Suprapubic skin (tissue), 4 donors: Measurements from ENCODE around the gene ZKSCAN4. TPM values are rescaled to one million over a fixed set of nuclear protein-coding genes. Genes with fewer than 3 reads are reported as not detected.

Experiments used
- DNase-seq, 2 donors: peaks; one replicate each; pipeline ENCODE4 v3.0.0-alpha.2; 2019; ENCODE audit warnings: low spot score in 2 of 2
- H3K27ac ChIP-seq: fragments of 200-600 bp; sonication (generic); one replicate; pipeline ENCODE4 v1.5.1; 2019
- H3K27me3 ChIP-seq: fragments of 200-600 bp; sonication (generic); one replicate; pipeline ENCODE4 v1.5.1; 2019
- H3K36me3 ChIP-seq: fragments of 200-600 bp; sonication (generic); one replicate; pipeline ENCODE4 v1.5.1; 2019
- H3K4me1 ChIP-seq: fragments of 200-600 bp; sonication (generic); one replicate; pipeline ENCODE4 v1.5.1; 2019
- H3K4me3 ChIP-seq: fragments of 200-600 bp; sonication (generic); one replicate; pipeline ENCODE4 v1.5.1; 2019; ENCODE audit warnings: mild to moderate bottlenecking
- H3K9me3 ChIP-seq: fragments of 200-600 bp; sonication (generic); one replicate; pipeline ENCODE4 v1.5.1; 2019
- CTCF ChIP-seq, 2 donors: fragments of 200-600 bp in 1 of 2; fragments of 450-650 bp in 1 of 2; sonication (generic) in 1 of 2; IDR thresholded peaks; one replicate each; pipeline ENCODE4 v1.5.1; 2016 to 2019; ENCODE audit warnings: antibody characterized with exemption in 2 of 2, mild to moderate bottlenecking in 1 of 2, moderate library complexity in 1 of 2
- EP300 ChIP-seq: sonication (generic); formaldehyde crosslinking; IDR thresholded peaks from one replicate; pipeline ENCODE4 v1.6.1; 2017; ENCODE audit warnings: antibody characterized with exemption
- POLR2A ChIP-seq, 2 donors: fragments of 450-650 bp; IDR thresholded peaks; one replicate each; pipeline ENCODE4 v1.6.1; 2017; ENCODE audit warnings: antibody characterized with exemption in 2 of 2, mild to moderate bottlenecking in 2 of 2, moderate library complexity in 2 of 2
- POLR2AphosphoS5 ChIP-seq, 3 donors: sonication (generic); formaldehyde crosslinking; IDR thresholded peaks; one replicate each; pipeline ENCODE4 v1.6.1; 2017; ENCODE audit warnings: antibody characterized with exemption in 3 of 3
- WGBS: methylation state at CpG from one replicate; pipeline ENCODE4 v1.1.5; 2018; 5-methylcytosine and 5-hydroxymethylcytosine counted together
- total RNA-seq, 4 donors: library from RNA; depleted of rRNA; stranded (reverse); fragments of >200 nt; gene quantifications; one replicate each; pipeline ENCODE4 v1.1.0, GENCODE V29; 2016

Gene ZKSCAN4
- total RNA-seq, 4 donors from 2014 or later, result 1.2 to 5.0 (median 3.0) TPM

GRCh38 chr6:28258877-28259777, 7.1 kb upstream of the ZKSCAN4 start, which contains the start of gene NKAPL:
NKAPL (plus strand) TSS chr6:28259297; CDS start chr6:28259372, 75 bp downstream.
- Histone ChIP-seq H3K4me1 (peaks cover 9% of the 10 kb centered on the region), H3K27me3 (peaks cover 22% of the 10 kb centered on the region), H3K9me3 (no peaks in the 10 kb centered on the region), H3K36me3 (no peaks in the 10 kb centered on the region), H3K4me3 (peak within 1 kb of the TSS; percentile 46), H3K27ac (no peak within 1 kb of the TSS)
- TF ChIP-seq POLR2A (IDR thresholded peaks at IDR 0.05), result no peak
- TF ChIP-seq POLR2AphosphoS5 (IDR thresholded peaks at IDR 0.05), result no peak
- no peak for TF ChIP-seq CTCF (IDR thresholded peaks at IDR 0.05)
- TF ChIP-seq EP300, result no peak
- DNase-seq, result peak; percentile 86 to 87
- 30% methylated on average over 56 of the region's 58 CpGs for WGBS

GRCh38 chr6:28257042-28257441, 5.0 kb upstream of the ZKSCAN4 start:
- peaks cover 14% of the 10 kb centered on the region for H3K4me1 ChIP-seq
- peaks cover 19% of the 10 kb centered on the region for H3K27me3 ChIP-seq
- TF ChIP-seq POLR2AphosphoS5 (IDR thresholded peaks at IDR 0.05), result no peak
- no peak for TF ChIP-seq EP300
- no peak for TF ChIP-seq CTCF (IDR thresholded peaks at IDR 0.05)
- no peak for TF ChIP-seq POLR2A (IDR thresholded peaks at IDR 0.05)
- H3K4me3 ChIP-seq, result no peak overlapping the region
- 0% methylated on average over 1 of the region's 1 CpG for WGBS
- H3K27ac ChIP-seq, result no peak overlapping the region
- DNase-seq, result no peak
- H3K36me3 ChIP-seq, result no peaks in the 10 kb centered on the region
- no peaks in the 10 kb centered on the region for H3K9me3 ChIP-seq

GRCh38 chr6:28254121-28254519, 2.1 kb upstream of the ZKSCAN4 start:
- no peak for DNase-seq
- Histone ChIP-seq H3K9me3 (no peaks in the 10 kb centered on the region), H3K36me3 (no peaks in the 10 kb centered on the region), H3K4me1 (peaks cover 25% of the 10 kb centered on the region), H3K27ac (no peak overlapping the region), H3K27me3 (peaks cover 10% of the 10 kb centered on the region), H3K4me3 (no peak overlapping the region)
- TF ChIP-seq POLR2AphosphoS5 (IDR thresholded peaks at IDR 0.05) (no peak), CTCF (IDR thresholded peaks at IDR 0.05) (no peak), POLR2A (IDR thresholded peaks at IDR 0.05) (no peak), EP300 (no peak)
- 90% methylated on average over 1 of the region's 1 CpG for WGBS

- no peak for DNase-seq
- H3K9me3 ChIP-seq, result no peaks in the 10 kb centered on the region
- TF ChIP-seq CTCF (IDR thresholded peaks at IDR 0.05) (no peak), POLR2AphosphoS5 (IDR thresholded peaks at IDR 0.05) (no peak), EP300 (no peak), POLR2A (IDR thresholded peaks at IDR 0.05) (no peak)
- WGBS, result 0% methylated on average over 3 of the region's 25 CpGs
- H3K36me3 ChIP-seq, result peaks cover 15% of the 10 kb centered on the region
- peak overlapping the region; percentile 68 for H3K4me3 ChIP-seq
- H3K27ac ChIP-seq, result no peak overlapping the region
- peaks cover 10% of the 10 kb centered on the region for H3K27me3 ChIP-seq
- peaks cover 19% of the 10 kb centered on the region for H3K4me1 ChIP-seq
Measured at GRCh38 chr6:28251661-28252008, 434 bp downstream of the ZKSCAN4 start.

- H3K4me3 ChIP-seq, result peak overlapping the region; percentile 68
- WGBS, result 81% methylated on average over 2 of the region's 2 CpGs
- no peak for DNase-seq
Measured at GRCh38 chr6:28250747-28251146, 1.3 kb downstream of the ZKSCAN4 start.

More at GRCh38 chr6:28250747-28251146, 1.3 kb downstream of the ZKSCAN4 start:
- TF ChIP-seq POLR2A (IDR thresholded peaks at IDR 0.05), result no peak
- TF ChIP-seq CTCF (IDR thresholded peaks at IDR 0.05), result no peak
- TF ChIP-seq POLR2AphosphoS5 (IDR thresholded peaks at IDR 0.05), result no peak
- no peak for TF ChIP-seq EP300
- Histone ChIP-seq H3K9me3 (no peaks in the 10 kb centered on the region), H3K36me3 (peaks cover 24% of the 10 kb centered on the region), H3K27ac (no peak overlapping the region), H3K4me1 (peaks cover 19% of the 10 kb centered on the region), H3K27me3 (peaks cover 5% of the 10 kb centered on the region)
